Gastrocnemius medialis (tissue), 4 donors: ENCODE results near the gene LPAR3. TPM values are rescaled to one million over a fixed set of nuclear protein-coding genes. Genes with fewer than 3 reads are reported as not detected.

Experiments
- ATAC-seq, 2 donors: fragments of 150-250 bp; one replicate each; pipeline ENCODE4 v1.9.1; 2016
- DNase-seq, 2 donors: peaks; one replicate each; pipeline ENCODE4 v3.0.0-alpha.2; 2019
- H3K27ac ChIP-seq, 4 donors: fragments of 200-600 bp; sonication (generic); 1 replicate in 1 of 4; 2 replicates in 3 of 4; pipeline ENCODE4 v1.5.1; 2016 to 2018; ENCODE audit warnings: mild to moderate bottlenecking in 2 of 4, moderate library complexity in 1 of 4
- H3K27me3 ChIP-seq, 3 donors: fragments of 200-600 bp; sonication (generic) in 2 of 3; 1 replicate in 1 of 3; 2 replicates in 2 of 3; pipeline versions ENCODE4 v1.5.1 to v1.6.0; 2016 to 2019; ENCODE audit warnings: mild to moderate bottlenecking in 1 of 3, moderate library complexity in 1 of 3
- H3K36me3 ChIP-seq, 2 donors: fragments of 200-600 bp; sonication (generic) in 1 of 2; one replicate each; pipeline ENCODE4 v1.5.1; 2017 to 2018
- H3K4me1 ChIP-seq, 2 donors: fragments of 200-600 bp; sonication (generic) in 1 of 2; one replicate each; pipeline ENCODE4 v1.5.1; 2016 to 2017; ENCODE audit warnings: mild to moderate bottlenecking in 2 of 2
- H3K4me3 ChIP-seq, 4 donors: fragments of 200-600 bp; sonication (generic) in 3 of 4; 1 replicate in 1 of 4; 2 replicates in 3 of 4; pipeline ENCODE4 v1.5.1; 2016 to 2019; ENCODE audit warnings: mild to moderate bottlenecking in 2 of 4
- H3K9me3 ChIP-seq, 3 donors: fragments of 200-600 bp; sonication (generic) in 2 of 3; 1 replicate in 1 of 3; 2 replicates in 2 of 3; pipeline ENCODE4 v1.5.1; 2016 to 2019
- CTCF ChIP-seq, 5 experiments: fragments of 450-650 bp in 3 of 5; fragments of 200-600 bp in 2 of 5; sonication (generic) in 2 of 5; IDR thresholded peaks in 4 of 5; conservative IDR thresholded peaks in 1 of 5; 1 replicate in 4 of 5; 2 replicates in 1 of 5; pipeline ENCODE4 v1.5.1; 2016 to 2019; ENCODE audit warnings: antibody characterized with exemption in 5 of 5, mild to moderate bottlenecking in 3 of 5, moderate library complexity in 3 of 5
- POLR2A ChIP-seq, 2 donors: fragments of 450-650 bp; IDR thresholded peaks; one replicate each; pipeline ENCODE4 v1.6.1; 2017; ENCODE audit warnings: antibody characterized with exemption in 2 of 2, mild to moderate bottlenecking in 2 of 2, moderate library complexity in 2 of 2
- in situ Hi-C, 4 donors: fragments of 200-750 bp; cut with MboI; loops; one replicate each; pipeline versions ENCODE4 v1.15.0 to v1.8.0; 2017; ENCODE audit warnings: low sequenced_read_pairs in 4 of 4
- intact Hi-C: fragments of 100-400 bp; cut with DNase I; formaldehyde crosslinking; loops from one replicate; pipeline ENCODE4 v1.15.1; 2023; ENCODE audit warnings: low total_unique reads
- total RNA-seq, 4 donors: library from RNA; depleted of rRNA; stranded (reverse); fragments of >200 nt; gene quantifications; one replicate each; pipeline versions ENCODE4 v1.1.0 to v1.2.3, GENCODE V29; 2016

LPAR3 gene
- total RNA-seq, 4 donors from 2014 or later = not detected

GRCh38 chr1:84870591-84870990, 22.4 kb downstream of the LPAR3 start:
- intact Hi-C loops = no loop called here
- H3K36me3 ChIP-seq = no peaks in the 10 kb centered on the region
- DNase-seq (no peak), ATAC-seq (no peak)
- in situ Hi-C loops = no loop called here
- H3K27ac ChIP-seq = no peak overlapping the region
- peaks cover 0 to 3% of the 10 kb centered on the region in 2 donors for H3K4me1 ChIP-seq
- no peaks in the 10 kb centered on the region for H3K9me3 ChIP-seq
- no peaks in the 10 kb centered on the region for H3K27me3 ChIP-seq
- H3K4me3 ChIP-seq = no peak overlapping the region
- TF ChIP-seq CTCF (IDR thresholded peaks at IDR 0.05 in 4 of 5, conservative IDR thresholded peaks at IDR 0.05 in 1 of 5) (no peak), POLR2A (IDR thresholded peaks at IDR 0.05) (no peak)

- Histone ChIP-seq H3K27ac (no peak overlapping the region), H3K4me1 (peaks cover 0 to 3% of the 10 kb centered on the region in 2 donors), H3K9me3 (no peaks in the 10 kb centered on the region), H3K4me3 (no peak overlapping the region), H3K36me3 (no peaks in the 10 kb centered on the region), H3K27me3 (no peaks in the 10 kb centered on the region)
- ATAC-seq = no peak
- no peak for TF ChIP-seq CTCF (IDR thresholded peaks at IDR 0.05 in 4 of 5, conservative IDR thresholded peaks at IDR 0.05 in 1 of 5)
- no peak for TF ChIP-seq POLR2A (IDR thresholded peaks at IDR 0.05)
- intact Hi-C loops = no loop called here
- DNase-seq = no peak
- in situ Hi-C loops = no loop called here
These were observed 23.3 kb downstream of the LPAR3 start for GRCh38 chr1:84869720-84870119.

- Histone ChIP-seq H3K36me3 (no peaks in the 10 kb centered on the region), H3K4me3 (no peak overlapping the region), H3K4me1 (no peaks in the 10 kb centered on the region), H3K9me3 (no peaks in the 10 kb centered on the region), H3K27me3 (no peaks in the 10 kb centered on the region), H3K27ac (no peak overlapping the region)
- TF ChIP-seq POLR2A (IDR thresholded peaks at IDR 0.05) (no peak), CTCF (IDR thresholded peaks at IDR 0.05 in 4 of 5, conservative IDR thresholded peaks at IDR 0.05 in 1 of 5) (no peak)
- intact Hi-C loops = no loop called here
- ATAC-seq = no peak
- in situ Hi-C loops = no loop called here
- no peak for DNase-seq
These were observed 30.2 kb downstream of the LPAR3 start for GRCh38 chr1:84862810-84863251.

- Histone ChIP-seq H3K9me3 (no peaks in the 10 kb centered on the region), H3K36me3 (no peaks in the 10 kb centered on the region), H3K4me3 (no peak overlapping the region), H3K27ac (no peak overlapping the region), H3K4me1 (no peaks in the 10 kb centered on the region), H3K27me3 (no peaks in the 10 kb centered on the region)
- in situ Hi-C loops (no loop called here), intact Hi-C loops (no loop called here)
- ATAC-seq (no peak), DNase-seq (no peak)
- TF ChIP-seq POLR2A (IDR thresholded peaks at IDR 0.05) = no peak
- no peak for TF ChIP-seq CTCF (IDR thresholded peaks at IDR 0.05 in 4 of 5, conservative IDR thresholded peaks at IDR 0.05 in 1 of 5)
These were observed 30.9 kb downstream of the LPAR3 start for GRCh38 chr1:84861988-84862644.

- DNase-seq (no peak), ATAC-seq (no peak)
- no peak overlapping the region for H3K4me3 ChIP-seq
- H3K4me1 ChIP-seq = no peaks in the 10 kb centered on the region
- no peaks in the 10 kb centered on the region for H3K27me3 ChIP-seq
- no peaks in the 10 kb centered on the region for H3K9me3 ChIP-seq
- no peak overlapping the region for H3K27ac ChIP-seq
- no peaks in the 10 kb centered on the region for H3K36me3 ChIP-seq
- in situ Hi-C loops (no loop called here), intact Hi-C loops (no loop called here)
- no peak for TF ChIP-seq POLR2A (IDR thresholded peaks at IDR 0.05)
- TF ChIP-seq CTCF (IDR thresholded peaks at IDR 0.05 in 4 of 5, conservative IDR thresholded peaks at IDR 0.05 in 1 of 5) = no peak
These were observed 31.5 kb downstream of the LPAR3 start for GRCh38 chr1:84861516-84861915.
